HG03095 (cell line): ENCODE results near the gene ANKRD13A.
"Not testable (repeated sequence)": the region's sequence is repeated elsewhere in the genome, so short reads cannot be mapped to it uniquely, and the experiment has no call there.

Experiments
- ATAC-seq: cut with Tn5 transposase; IDR thresholded peaks from one replicate; pipeline ENCODE4 v1.9.1; 2021; ENCODE audit warnings: moderate library complexity; ENCODE audit not compliant: unreplicated experiment

Gene ANKRD13A

DNA sequence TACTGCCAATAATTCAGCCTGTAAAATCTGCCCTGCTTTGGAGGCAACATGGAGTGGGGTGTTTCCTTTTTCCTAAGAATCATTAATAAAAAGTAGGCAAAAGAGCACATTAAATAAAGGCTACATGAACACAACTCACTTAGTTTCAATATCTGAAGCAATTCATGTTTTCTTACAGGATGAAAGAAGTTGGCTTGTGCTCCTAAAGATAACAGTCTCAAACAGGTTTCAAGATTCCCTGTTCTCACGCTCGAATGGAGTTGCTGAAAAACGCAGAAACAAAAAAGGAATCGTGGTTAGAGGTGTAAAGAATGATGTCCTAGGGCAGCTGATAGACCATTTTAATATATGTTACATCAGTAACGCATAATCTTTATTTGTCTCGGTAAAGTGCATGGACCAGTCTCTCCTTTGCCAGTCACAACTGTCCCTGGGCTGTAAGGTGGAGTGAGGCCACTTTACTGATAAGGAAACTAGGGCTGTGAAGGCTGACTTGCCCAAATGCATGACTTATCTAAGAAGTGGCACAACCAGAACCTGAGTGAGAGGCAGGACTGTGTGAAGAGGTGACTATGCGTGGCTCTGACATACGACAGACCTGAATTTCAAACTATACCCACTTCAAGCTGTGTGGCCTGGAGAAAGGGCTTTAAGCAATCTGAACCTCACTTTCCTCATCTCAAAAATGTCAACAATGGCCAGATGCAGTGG is 15.6 kb upstream of the ANKRD13A start:
- ATAC-seq, result no peak

DNA sequence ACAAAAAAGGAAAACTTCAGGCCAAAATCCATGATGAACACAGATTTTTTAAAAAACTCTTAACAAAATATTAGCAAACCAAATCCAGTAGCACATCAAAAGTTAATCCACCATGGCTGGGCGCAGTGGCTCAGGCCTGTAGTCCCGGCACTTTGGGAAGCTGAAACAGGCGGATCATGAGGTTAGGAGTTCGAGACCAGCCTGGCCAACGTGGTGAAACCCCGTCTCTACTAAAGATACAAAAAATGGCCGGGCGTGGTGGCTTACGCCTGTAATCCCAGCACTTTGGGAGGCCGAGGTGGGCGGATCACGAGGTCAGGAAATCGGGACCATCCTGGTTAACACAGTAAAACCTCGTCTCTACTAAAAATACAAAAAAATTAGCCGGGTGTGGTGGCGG is 13.0 kb upstream of the ANKRD13A start:
- ATAC-seq, result not testable (repeated sequence)

- no peak for ATAC-seq
Measured at GRCh38 chr12:109987615-109988014, 11.6 kb upstream of the ANKRD13A start.

DNA sequence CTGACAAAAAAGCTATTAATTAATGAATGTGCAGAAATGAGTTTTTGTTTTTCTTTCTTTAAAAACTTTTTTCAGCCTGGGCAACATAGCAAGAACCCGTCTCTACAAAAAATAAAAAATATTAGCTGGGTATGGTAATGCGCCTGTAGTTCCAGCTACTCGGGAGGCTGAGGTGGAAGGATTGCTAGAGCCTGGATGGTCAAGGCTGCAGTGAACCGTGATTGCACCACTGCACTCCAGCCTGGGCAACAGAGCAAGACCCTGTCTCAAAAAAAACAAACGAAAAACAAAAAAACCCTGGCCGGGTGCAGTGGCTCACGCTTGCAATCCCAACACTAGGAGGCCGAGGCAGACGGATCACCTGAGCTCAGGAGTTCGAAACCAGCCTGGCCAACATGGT is 11.0 kb upstream of the ANKRD13A start:
- no peak for ATAC-seq

- no peak for ATAC-seq
Measured at GRCh38 chr12:109988903-109989302, 10.3 kb upstream of the ANKRD13A start.

GRCh38 chr12:109989380-109989779 is 9.8 kb upstream of the ANKRD13A start:
- no peak for ATAC-seq

DNA sequence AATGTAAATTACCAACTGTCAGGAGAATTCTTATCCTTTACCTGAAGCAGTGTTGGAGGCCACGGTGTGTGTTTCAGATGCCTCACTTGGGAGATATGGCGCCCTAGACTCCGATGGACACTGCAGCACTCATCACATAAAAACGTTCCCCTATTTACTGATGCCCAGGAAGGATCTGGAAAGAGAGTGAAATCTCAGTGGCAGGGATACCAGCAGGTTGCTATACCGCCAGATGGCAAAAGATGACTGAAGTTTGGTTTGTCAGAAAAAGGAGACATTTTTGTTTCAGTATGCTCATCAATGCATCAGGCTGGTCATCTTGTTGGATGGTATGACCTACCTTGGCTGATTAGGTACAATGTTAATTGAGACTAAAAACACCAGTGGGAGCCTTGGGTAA is 7.6 kb upstream of the ANKRD13A start:
- no peak for ATAC-seq

DNA sequence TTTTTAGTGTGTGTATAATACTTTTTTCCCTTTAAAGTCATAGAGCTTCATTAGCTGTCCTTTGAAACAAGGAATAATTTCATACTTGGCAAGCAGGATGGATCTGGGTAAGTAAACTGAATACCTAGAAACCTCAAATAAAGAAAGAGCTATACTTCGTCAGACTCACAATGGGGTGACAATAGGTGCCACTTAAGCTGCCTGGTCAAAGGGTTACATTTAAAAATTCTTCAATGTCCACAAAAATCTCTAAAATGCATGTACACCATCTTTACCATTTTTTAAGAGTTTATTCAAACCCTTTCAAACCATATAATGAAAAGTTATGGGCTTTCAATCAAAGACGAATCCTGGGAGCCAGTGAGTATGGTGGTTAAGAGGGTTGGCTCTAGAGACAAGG is 6.1 kb upstream of the ANKRD13A start:
- no peak for ATAC-seq

DNA sequence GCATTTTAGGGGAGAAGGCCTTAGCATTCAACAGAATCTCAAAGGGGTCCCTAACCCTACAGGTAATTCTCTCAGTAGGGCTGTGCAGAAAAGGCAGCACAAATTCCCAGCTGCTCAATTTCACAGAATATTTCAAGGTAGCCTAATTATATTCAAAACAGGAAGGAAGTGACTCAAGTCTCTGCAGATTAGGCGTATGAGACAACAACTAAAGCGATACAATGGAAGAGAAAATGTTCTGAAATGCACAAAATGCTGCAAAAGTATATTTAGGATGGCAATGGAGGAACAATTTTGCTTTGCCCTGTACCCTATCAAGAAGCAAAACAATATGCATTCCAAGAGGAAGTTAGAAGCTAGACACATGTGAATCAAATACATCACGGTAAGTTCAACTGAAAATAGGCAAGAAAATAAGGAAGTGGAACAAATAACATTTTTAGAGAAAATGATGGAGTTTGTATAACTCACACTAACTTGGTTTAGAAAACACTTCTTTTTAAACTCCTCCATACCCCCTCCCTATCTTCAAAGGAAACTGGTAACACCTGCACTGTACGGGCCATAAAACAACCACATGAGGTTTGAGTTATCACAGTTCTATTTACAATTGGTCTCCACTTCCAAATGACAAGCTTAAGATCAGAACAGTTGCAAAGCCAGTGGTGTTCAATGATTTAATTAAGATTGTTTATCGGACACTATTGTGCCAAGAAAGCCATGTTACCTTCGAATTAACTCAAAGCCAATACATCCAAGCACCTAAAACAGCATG is 4.6 kb upstream of the ANKRD13A start:
- ATAC-seq, result no peak

DNA sequence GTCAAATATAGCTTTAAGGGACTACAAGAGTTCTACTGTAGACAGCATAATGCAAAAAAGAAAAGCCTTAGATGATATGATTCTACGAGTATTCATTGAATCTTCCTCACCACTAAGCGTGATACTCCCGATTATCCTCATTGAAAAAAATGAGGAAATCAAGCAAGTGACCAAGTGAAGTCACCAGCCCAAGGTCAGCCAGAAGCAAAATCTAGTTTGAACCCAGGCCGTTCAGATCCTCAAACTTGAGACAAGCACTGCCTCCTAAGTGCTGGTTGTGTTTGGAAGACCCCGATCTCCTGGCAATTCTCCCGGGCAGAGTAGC is 3.9 kb upstream of the ANKRD13A start:
- no peak for ATAC-seq

GRCh38 chr12:109995686-109996482 is 3.3 kb upstream of the ANKRD13A start, which contains the start of gene GIT2:
Gene GIT2, minus strand, starts transcription at chr12:109996368. Its CDS starts 144 bp downstream, at chr12:109996224.
- ATAC-seq, result peak; percentile 50

DNA sequence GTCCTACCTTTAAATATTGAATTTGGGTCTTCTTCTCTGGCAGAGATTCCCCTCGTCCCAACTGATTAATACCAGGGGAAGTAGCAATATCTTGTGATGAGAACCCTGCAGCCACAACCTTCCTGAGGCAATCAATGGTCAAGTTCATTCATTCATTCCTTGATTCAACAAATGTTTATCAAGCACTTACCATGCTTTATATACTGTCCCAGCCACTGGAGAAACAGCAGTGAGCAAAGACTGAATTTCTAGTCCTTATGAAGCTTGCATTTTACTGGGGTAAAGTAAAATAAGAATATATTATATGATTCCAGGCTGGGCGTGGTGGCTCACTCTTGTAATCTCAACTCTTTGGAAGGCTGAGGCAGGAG is 2.8 kb upstream of the ANKRD13A start:
- no peak for ATAC-seq

GRCh38 chr12:109997393-109997792 is 1.8 kb upstream of the ANKRD13A start:
- ATAC-seq, result no peak

GRCh38 chr12:109998241-109998903 is 858 bp upstream of the ANKRD13A start:
- no peak for ATAC-seq

GRCh38 chr12:109999649-109999971 is 380 bp downstream of the ANKRD13A start:
- no peak for ATAC-seq

GRCh38 chr12:109999983-110000505 is 814 bp downstream of the ANKRD13A start:
- no peak for ATAC-seq

- ATAC-seq, result no peak
Measured at GRCh38 chr12:110001596-110001995, 2.4 kb downstream of the ANKRD13A start.

GRCh38 chr12:110002676-110003515 is 3.7 kb downstream of the ANKRD13A start:
- no peak for ATAC-seq

DNA sequence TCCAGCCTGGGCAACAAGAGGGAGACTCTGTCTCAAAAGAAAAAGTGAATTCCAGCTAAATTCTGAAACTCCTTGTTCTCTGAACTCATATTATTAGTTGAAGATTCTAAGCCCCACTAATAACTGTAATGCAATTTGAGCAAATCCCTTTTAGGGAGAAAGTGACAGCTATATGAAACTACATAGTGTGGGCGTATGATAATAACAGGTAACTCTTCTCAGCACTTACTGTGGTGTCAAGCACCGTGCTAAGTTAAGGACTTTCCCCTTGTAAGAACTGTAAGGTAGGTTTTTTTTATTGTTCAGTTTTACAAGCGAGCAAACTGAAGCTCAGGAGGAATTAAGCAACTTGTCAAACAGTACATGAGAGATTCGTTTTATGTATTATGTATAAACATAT is 5.4 kb downstream of the ANKRD13A start:
- peak; percentile 61 for ATAC-seq

- peak; percentile 39 for ATAC-seq
Measured at GRCh38 chr12:110005319-110005973, 6.2 kb downstream of the ANKRD13A start.
